ENCODE data around the gene ROPN1.
"Not testable (repeated sequence)": the region's sequence is repeated elsewhere in the genome, so short reads cannot be mapped to it uniquely, and the experiment has no call there.

ROPN1 gene

GRCh38 chr3:124033360-124034015 lies 41.6 kb upstream of the ROPN1 start, which contains the start of gene KALRN:
TSS of gene KALRN (plus strand) at chr3:124033369.
- ChIA-PET POLR2A (interaction anchor here (0.8 to 1.5 kb wide), 6 partner anchors 10 to 47 kb away, joined by 3 to 6 read pairs (median 4); no protein-coding TSS in a partner anchor), CTCF (interaction anchor here (0.8 to 2.8 kb wide), 7 partner anchors 14 to 318 kb away, joined by 3 to 15 read pairs (median 6); no protein-coding TSS in a partner anchor)
- TF ChIP-seq SP1 (IDR thresholded peaks at IDR 0.05) (no peak), BHLHE40 (IDR thresholded peaks at IDR 0.05; ENCODE audit: borderline replicate concordance) (no peak), L3MBTL2 (conservative IDR thresholded peaks at IDR 0.05) (0 out of 2 replicates have a peak, but pooled peaks have one; percentile 12)
- peak; percentile 48 for DNase-seq (ENCODE audit: extremely low spot score)

GRCh38 chr3:124032881-124033359 lies 41.0 kb upstream of the ROPN1 start:
- peak; percentile 91 for DNase-seq (ENCODE audit: extremely low spot score)
- TF ChIP-seq ARNT (IDR thresholded peaks at IDR 0.05), result no peak
- TF ChIP-seq ELF4 (IDR thresholded peaks at IDR 0.05), result no peak
- TF ChIP-seq FOXK2 (IDR thresholded peaks at IDR 0.05), result no peak
- TF ChIP-seq BHLHE40 (IDR thresholded peaks at IDR 0.05; ENCODE audit: borderline replicate concordance), result no peak
- no peak for TF ChIP-seq LEF1 (IDR thresholded peaks at IDR 0.05; ENCODE audit: borderline replicate concordance)
- TF ChIP-seq NFRKB (IDR thresholded peaks at IDR 0.05), result no peak
- TF ChIP-seq L3MBTL2 (conservative IDR thresholded peaks at IDR 0.05), result no peak
- no peak for TF ChIP-seq CTBP1 (IDR thresholded peaks at IDR 0.05; ENCODE audit: borderline replicate concordance)
- no peak for TF ChIP-seq SP1 (IDR thresholded peaks at IDR 0.05)
- TF ChIP-seq HDGF (IDR thresholded peaks at IDR 0.05; ENCODE audit: borderline replicate concordance), result no peak
- no peak for TF ChIP-seq PKNOX1 (IDR thresholded peaks at IDR 0.05)
- no peak for TF ChIP-seq ZNF384 (IDR thresholded peaks at IDR 0.05)
- TF ChIP-seq SUZ12 (IDR thresholded peaks at IDR 0.05), result no peak
- no peak for TF ChIP-seq TARDBP (IDR thresholded peaks at IDR 0.05)
- TF ChIP-seq FOXA1 (IDR thresholded peaks at IDR 0.05), result no peak
- TF ChIP-seq FOXM1 (IDR thresholded peaks at IDR 0.05; ENCODE audit: borderline replicate concordance), result no peak
- CTCF ChIA-PET, result interaction anchor here (0.7 to 2.8 kb wide), 9 partner anchors 14 to 526 kb away, joined by 3 to 15 read pairs (median 3); no protein-coding TSS in a partner anchor
- POLR2A ChIA-PET, result interaction anchor here (0.8 to 1.5 kb wide), 7 partner anchors 10 to 52 kb away, joined by 3 to 6 read pairs (median 3); no protein-coding TSS in a partner anchor

GRCh38 chr3:124032311-124032880 lies 40.5 kb upstream of the ROPN1 start:
- ChIA-PET POLR2A (interaction anchor here (1.0 to 1.5 kb wide), 5 partner anchors 11 to 52 kb away, joined by 3 to 6 read pairs (median 5); no protein-coding TSS in a partner anchor), CTCF (interaction anchor here (0.7 to 2.8 kb wide), 9 partner anchors 13 to 527 kb away, joined by 3 to 15 read pairs (median 4); no protein-coding TSS in a partner anchor)
- TF ChIP-seq FOXA1 (IDR thresholded peaks at IDR 0.05) (no peak), ARNT (IDR thresholded peaks at IDR 0.05) (no peak)
- DNase-seq (ENCODE audit: extremely low spot score), result peak; percentile 16

- TF ChIP-seq L3MBTL2 (conservative IDR thresholded peaks at IDR 0.05), result no peak
- TF ChIP-seq ARNT (IDR thresholded peaks at IDR 0.05), result no peak
- no peak for TF ChIP-seq BHLHE40 (IDR thresholded peaks at IDR 0.05; ENCODE audit: borderline replicate concordance)
- TF ChIP-seq TARDBP (IDR thresholded peaks at IDR 0.05), result no peak
- TF ChIP-seq FOXM1 (IDR thresholded peaks at IDR 0.05; ENCODE audit: borderline replicate concordance), result no peak
- TF ChIP-seq SUZ12 (IDR thresholded peaks at IDR 0.05), result no peak
- TF ChIP-seq PKNOX1 (IDR thresholded peaks at IDR 0.05), result no peak
- no peak for TF ChIP-seq HDGF (IDR thresholded peaks at IDR 0.05; ENCODE audit: borderline replicate concordance)
- CTCF ChIA-PET, result interaction anchor here (0.7 kb wide), 1 partner anchor 115 kb away, joined by 5 read pairs; no protein-coding TSS in a partner anchor
- POLR2A ChIA-PET, result no interaction called here
Observed at GRCh38 chr3:124026516-124026915, 34.6 kb upstream of the ROPN1 start.

GRCh38 chr3:124023531-124023930 lies 31.6 kb upstream of the ROPN1 start:
- POLR2A ChIA-PET; DNase-seq (ENCODE audit: extremely low spot score); CTCF ChIA-PET: not testable (repeated sequence)

More at GRCh38 chr3:124026516-124026915, 34.6 kb upstream of the ROPN1 start:
- no peak for DNase-seq (ENCODE audit: extremely low spot score)

GRCh38 chr3:124019291-124019690 lies 27.4 kb upstream of the ROPN1 start:
- TF ChIP-seq BHLHE40 (IDR thresholded peaks at IDR 0.05; ENCODE audit: borderline replicate concordance) (no peak), SP1 (IDR thresholded peaks at IDR 0.05) (no peak), FOXK2 (IDR thresholded peaks at IDR 0.05) (no peak), PKNOX1 (IDR thresholded peaks at IDR 0.05) (no peak), ARNT (IDR thresholded peaks at IDR 0.05) (no peak), ZNF384 (IDR thresholded peaks at IDR 0.05) (no peak), HDGF (IDR thresholded peaks at IDR 0.05; ENCODE audit: borderline replicate concordance) (no peak), NFRKB (IDR thresholded peaks at IDR 0.05) (no peak), FOXM1 (IDR thresholded peaks at IDR 0.05; ENCODE audit: borderline replicate concordance) (no peak), FOXA1 (IDR thresholded peaks at IDR 0.05) (no peak), LEF1 (IDR thresholded peaks at IDR 0.05; ENCODE audit: borderline replicate concordance) (no peak), L3MBTL2 (conservative IDR thresholded peaks at IDR 0.05) (no peak), SUZ12 (IDR thresholded peaks at IDR 0.05) (no peak), CTBP1 (IDR thresholded peaks at IDR 0.05; ENCODE audit: borderline replicate concordance) (no peak)
- CTCF ChIA-PET, result interaction anchor here (0.5 to 1.1 kb wide), 4 partner anchors 13 to 338 kb away, joined by 3 to 4 read pairs (median 3); partner anchors contain the start of gene KALRN
- POLR2A ChIA-PET, result no interaction called here
- DNase-seq (ENCODE audit: extremely low spot score), result no peak

- DNase-seq (ENCODE audit: extremely low spot score); POLR2A ChIA-PET: not testable (repeated sequence)
- CTCF ChIA-PET, result interaction anchor here (1.9 kb wide), 1 partner anchor 62 kb away, joined by 14 read pairs; no protein-coding TSS in a partner anchor
Observed at GRCh38 chr3:124017502-124017901, 25.6 kb upstream of the ROPN1 start.

GRCh38 chr3:124016483-124016882 lies 24.6 kb upstream of the ROPN1 start:
- CTCF ChIA-PET, result interaction anchor here (0.7 to 1.9 kb wide), 5 partner anchors 9 to 293 kb away, joined by 3 to 14 read pairs (median 4); no protein-coding TSS in a partner anchor
- DNase-seq (ENCODE audit: extremely low spot score), result peak; percentile 34

More at GRCh38 chr3:124016483-124016882, 24.6 kb upstream of the ROPN1 start:
- POLR2A ChIA-PET, result interaction anchor here (1.1 to 1.3 kb wide), 2 partner anchors 17 to 267 kb away, joined by 3 to 5 read pairs; partner anchors contain the start of gene KALRN

Measured in HEK293T (cell line).